Amniotic stem cell (primary cell): ENCODE measurements around the gene MRPL34.

Experiments used
- DNase-seq: peaks from one replicate; lab custom pipeline; 2025; lab: John Stamatoyannopoulos, UW

MRPL34 gene

DNA sequence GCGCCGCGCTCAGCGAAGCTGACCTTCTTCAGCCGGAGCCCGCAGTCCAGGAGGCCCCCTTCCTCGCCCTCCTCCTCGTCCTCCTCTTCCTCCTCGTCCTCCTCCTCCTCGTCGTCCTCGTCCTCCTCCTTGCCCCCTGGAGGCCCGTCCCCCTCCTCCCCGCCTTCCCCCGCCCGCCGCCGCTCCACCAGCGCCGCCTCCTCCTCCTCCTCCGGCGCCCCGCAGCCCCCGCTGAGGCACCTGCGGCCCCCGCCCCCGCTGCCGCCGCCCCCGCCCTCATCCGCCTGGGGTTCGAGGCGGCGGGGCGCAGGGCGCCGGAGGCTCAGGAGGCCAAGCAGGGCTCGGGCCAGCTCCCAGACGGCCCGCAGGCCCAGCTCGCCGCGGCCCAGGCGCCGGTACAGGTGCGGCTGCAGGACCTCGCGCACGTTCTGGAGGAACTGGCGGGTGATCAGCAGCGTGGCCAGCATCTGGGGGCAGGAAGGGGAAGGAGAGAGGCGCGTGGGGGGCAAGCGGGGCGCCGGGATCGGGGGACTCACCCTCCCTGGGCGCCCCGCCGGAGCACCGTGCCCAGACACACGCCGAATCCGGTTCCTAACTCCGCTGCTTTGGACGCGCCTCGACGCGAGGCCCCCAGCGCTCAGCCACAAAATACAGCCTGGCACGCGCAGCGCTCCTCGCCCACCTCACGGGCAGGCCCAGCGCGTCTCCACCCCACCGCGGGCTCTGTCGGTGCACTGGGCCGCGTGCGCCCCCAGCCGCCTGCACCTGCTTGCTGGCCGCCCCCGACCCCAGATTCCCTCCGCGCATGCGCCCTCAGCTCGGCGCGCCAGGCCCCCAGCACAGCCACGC, 23.1 kb downstream of the MRPL34 start:
- DNase-seq = no peak

DNA sequence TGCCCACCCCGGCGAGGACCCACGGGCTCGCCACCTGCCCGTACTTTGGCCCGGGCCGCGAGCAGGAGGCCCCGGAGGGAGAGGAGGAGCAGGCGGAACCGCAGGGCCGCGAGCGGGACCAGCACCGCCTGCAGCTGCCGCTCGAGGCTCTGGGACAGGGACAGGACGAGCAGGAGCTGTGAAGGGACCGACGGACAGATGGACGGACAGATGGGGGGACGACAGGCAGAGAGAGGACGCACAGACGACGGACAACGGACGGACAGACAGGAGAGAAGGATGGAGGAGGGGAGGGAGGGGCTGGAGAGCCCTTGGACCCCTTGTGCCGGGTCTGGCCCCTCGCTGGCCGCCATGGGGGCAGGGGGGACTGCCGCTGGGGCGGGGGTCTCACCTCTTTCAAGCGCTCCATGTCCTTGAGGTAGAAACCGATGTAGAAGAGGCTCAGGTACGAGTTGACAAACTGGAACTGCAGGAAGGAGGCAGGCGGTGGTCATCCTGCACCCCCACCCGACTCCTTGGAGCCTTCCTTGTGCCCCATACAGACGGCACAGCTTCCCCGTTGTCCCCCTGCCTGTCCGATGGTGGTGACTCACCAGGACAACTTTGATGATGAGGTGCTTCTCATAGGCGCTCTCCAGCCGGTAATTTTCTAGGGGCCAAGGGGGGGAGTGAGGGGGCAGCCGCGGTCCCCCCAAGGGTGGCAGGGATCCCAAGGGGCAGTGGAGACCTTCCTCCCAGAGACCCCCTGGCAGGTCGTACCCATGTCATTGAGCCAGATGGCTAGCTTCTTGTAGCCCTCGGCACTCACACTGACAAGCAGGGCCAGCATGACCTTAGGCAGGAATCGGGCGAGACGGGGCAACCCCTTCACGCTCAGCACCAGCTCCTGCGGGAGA, 23.9 kb downstream of the MRPL34 start:
- DNase-seq = no peak

DNA sequence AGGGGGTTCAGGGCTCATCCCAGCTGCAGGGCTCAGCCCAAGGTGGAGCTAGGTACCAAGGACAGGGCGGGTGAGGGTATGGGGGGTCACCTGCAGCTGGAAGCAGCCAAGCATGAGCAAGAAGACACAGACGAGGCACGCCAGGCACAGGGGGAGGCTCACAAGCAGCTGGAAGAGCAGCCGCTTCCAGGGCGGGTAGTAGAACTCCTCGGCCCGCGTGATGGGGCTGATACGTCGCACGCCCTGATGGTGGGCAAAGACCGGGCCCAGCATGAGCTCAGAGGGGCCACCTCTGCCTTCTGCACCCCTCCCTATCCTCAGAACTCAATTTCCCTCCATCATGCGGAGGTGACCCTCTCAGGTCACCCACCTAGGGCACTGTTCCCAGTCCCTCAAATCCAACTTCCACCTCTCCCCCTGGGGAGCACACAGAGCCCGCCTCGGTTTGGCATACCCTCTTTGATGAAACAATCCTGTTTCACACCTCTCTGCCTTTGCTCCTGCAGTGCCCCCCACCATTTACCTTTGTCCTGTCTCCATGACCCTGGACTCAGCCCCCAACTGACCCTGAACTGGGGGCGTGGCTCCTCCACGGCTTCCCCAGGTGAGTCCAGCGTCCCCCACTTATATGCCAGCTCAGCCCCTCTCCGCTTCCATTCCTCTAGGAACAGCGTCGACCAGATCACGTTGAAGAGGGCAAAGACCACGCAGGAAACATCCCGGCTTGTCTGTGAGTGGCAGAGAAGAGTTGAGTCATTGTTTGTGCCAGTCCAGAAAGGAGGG, 24.8 kb downstream of the MRPL34 start:
- no peak for DNase-seq

DNA sequence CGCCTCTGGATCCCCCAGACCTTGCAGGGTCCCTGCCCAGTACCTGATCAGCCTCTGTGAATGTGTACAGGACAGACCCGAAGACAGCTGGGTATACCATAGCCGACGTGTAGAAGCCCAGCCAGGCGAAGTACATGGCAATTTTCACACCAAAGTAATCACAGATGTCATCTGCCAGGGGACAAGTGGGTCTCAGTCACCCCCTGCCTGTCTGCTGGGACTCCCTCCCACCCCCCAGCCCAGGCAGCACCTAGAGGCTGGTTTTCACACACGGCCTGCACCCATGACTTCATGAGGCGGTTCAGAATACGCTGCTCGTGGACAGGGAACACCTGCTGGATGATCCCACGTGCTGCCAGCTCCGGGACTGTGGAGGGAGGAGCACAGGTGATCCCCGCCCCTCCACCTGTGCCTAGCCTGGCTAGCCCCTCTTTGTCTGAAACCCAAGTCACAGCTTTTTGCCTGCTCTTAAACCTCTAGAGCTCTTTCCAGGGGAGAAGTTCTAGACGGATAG, 25.4 kb downstream of the MRPL34 start:
- DNase-seq = no peak

DNA sequence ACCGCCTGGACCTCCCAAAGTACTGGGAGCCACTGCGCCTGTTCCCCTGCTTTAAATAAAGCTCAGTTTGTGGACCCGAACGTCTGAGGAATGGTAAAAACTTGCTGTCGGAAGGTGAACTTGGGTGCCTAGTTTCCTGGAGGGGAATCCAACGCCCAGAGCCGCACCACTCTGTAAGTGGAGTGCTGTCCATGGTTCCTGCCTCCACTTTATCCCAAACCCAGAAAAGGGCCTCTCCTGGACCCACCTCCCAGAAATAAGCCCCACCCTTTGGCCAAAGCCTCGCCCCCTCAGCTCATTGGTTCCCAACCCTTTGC, 26.6 kb downstream of the MRPL34 start:
- no peak for DNase-seq

DNA sequence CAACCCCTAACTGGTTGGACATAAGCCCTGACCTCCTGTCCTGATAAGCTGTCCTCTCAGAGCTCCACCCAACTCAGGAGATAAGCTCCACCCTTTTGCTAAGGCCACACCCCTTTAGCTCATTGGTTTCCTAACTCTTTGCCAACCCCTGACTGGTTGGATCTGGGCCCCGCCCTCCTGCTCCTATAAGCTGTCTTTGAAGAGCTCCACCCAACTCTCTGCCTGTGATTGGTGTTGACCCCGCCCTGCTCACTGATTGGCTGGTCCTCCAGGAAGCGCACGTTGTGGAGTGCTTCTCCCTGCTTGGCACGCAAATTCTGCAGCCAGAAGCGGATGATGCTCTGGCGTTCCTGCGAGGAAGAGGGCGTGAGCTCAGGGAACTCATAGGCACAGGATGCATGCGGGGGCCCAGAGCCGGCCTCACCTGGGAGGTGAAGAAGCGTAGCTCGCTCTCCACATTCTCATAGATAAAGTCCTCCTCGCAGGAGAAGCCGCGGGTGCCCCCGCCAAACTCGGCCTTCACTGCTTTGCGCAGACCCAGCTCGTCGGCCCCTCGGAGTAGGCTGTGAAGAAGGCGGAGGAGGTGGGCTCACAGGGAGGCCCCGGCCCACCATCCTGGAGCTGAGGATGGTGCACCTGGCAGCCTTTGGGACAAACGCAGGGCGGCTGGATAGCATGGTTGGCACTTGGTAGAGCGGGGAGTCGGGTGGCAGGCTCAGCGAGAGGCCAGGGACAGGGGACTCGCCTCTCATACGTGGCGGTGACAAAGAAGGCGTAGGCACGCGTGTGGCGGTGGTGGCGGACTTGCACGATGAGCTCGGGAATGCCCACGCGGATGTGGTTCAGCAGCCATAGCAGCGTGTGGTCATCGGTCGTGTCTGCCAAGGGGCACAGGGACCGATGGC, 27.3 kb downstream of the MRPL34 start:
- DNase-seq = no peak

DNA sequence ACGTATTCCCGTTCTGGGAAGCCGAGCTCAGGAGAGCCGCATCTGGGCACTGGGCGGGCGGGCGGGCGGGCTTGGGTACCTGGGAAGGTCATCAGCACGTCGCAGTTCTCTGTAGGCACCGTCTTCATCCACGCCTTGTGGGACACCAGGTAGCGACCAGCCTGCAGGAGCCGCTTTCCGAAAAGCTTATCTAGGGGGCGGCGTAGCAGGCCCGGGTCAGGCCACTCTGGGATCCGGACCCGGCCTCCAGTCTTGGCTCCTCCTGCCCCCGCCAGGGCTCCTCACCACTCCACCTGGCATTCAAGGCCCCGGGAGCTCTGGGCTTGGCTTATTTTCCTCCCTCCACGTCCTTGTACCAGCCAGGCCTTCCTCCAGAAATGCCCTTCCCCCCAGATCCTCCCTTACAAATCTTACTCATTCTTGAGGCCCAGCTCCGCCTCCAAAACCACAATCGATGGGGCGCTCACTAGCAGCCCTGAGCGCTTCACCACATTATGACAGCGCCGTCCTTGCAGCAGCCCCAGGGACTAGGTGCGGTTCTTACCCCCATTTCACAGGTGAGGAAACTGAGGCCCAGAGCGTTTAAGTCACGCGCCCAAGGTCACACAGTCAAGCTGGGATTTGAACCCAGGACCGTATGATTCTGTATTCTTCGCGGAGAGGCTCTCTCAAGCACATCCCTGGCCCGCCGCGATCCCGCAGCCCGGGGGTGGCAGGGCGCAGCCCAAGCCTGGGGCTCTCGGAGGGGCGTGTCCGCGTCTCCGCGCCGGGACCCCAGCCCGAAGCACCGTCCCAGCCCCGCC, 28.1 kb downstream of the MRPL34 start:
- DNase-seq = no peak

DNA sequence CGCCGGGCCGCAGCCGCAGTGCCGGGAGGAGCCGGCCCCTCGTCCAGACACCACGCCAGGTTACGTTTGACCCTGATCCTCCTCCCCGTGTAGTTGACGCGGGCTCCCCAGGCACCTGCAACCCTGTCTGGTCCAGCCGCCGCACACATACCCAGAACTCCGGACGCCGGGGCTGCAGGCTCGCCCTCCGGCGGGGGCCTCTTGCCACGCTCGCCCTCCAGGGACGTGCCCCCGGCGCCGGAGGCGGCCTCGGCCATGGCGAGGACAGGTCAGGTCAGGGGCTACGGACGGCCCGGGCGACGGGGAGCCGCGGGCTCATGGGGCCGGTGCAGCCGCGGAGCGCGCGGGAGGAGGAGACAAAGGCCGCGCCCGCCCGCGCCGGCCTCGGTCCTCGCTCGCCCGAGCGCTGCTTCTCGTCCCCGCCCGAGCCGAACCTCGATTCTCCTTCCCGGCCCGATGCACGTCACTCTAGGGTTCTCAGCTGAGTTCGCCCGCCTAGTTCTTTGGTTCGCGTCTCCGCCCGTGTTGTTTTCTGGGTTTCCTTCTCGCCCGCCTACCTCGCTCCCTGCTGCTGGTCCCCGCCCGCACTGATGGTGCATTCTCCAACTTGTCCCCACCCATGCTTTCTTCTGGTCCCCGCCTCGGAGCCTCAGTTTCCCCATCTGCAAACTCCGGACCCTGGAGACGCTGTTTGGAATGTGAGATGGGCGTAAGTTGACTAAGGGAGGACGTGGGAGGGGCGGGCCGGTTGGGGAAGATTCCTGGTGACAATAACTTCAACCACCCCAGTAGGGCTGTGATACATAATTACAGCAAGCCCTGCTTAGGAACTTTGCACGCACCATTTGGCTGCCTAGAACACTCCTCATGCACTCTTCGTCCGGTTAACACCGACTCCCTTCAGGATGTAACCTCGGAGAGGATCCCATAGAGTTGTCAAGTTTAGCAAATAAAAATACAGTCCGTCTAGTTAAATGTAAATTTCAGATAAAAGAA, 29.0 kb downstream of the MRPL34 start, which contains the start of gene ANO8:
Gene ANO8, minus strand, starts transcription at position 442 of the 996 bp plus-strand sequence. Its CDS starts 185 bp downstream, at position 257.
- peak; percentile 88 for DNase-seq

DNA sequence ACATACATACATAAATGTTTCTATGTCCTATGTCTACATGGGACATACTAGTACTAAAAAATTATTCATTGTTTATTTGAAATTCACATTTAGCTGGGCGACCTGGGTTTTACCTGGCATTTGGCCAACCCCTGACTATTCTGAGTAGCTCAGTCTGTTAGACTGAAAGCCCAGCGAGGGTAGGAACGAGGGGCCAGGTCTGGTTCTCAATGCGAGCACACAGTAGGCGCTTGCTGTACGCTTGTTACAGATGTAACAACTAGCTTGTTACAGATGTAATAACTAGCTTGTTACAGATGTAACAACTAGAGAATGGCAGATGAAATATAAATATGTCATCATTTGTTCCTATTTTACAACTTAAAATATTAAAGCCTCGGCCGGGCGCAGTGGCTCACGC, 29.9 kb downstream of the MRPL34 start:
- DNase-seq = no peak

DNA sequence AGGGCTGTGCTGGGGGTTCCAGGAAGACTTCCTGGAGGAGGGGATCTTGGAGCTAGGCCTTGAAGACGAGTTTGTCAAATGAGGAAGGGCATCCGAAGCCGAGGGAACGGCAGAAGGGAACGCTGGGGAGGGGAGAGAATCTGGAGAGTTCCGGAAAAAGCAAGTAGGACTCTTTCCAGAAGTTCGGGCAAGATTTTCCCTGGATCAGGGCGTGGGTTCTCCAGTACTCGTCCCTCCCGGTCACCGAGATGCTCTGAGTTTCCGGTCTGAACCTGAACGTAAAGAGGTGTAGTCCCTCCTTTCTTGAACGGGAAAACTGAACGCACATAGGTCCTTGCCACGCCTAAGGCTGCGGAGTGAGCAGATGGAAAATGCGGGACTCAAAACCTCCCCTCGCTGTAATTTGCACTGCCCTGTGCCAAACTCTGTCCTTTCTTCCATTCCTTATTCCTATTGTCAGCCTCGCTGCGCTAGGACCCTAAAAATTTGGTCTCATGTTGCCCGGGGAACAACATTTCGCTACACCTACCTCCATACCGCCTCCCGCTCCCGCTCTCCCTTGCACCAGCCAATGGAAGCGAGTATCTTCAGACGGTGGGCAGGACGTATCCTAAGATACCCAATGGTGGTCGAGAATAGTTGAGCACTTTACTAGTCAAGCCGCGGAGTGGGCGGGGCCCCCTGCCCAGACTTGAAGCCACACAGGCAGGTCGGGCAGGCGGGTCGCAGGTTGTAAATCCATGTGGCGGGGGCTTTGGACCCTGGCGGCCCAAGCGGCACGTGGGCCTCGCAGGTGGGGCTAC, 31.4 kb downstream of the MRPL34 start, which contains the start of gene GTPBP3:
Gene GTPBP3, plus strand, starts transcription at position 682 of the 803 bp plus-strand sequence. Its CDS starts 59 bp downstream, at position 741.
- DNase-seq = peak; percentile 95

DNA sequence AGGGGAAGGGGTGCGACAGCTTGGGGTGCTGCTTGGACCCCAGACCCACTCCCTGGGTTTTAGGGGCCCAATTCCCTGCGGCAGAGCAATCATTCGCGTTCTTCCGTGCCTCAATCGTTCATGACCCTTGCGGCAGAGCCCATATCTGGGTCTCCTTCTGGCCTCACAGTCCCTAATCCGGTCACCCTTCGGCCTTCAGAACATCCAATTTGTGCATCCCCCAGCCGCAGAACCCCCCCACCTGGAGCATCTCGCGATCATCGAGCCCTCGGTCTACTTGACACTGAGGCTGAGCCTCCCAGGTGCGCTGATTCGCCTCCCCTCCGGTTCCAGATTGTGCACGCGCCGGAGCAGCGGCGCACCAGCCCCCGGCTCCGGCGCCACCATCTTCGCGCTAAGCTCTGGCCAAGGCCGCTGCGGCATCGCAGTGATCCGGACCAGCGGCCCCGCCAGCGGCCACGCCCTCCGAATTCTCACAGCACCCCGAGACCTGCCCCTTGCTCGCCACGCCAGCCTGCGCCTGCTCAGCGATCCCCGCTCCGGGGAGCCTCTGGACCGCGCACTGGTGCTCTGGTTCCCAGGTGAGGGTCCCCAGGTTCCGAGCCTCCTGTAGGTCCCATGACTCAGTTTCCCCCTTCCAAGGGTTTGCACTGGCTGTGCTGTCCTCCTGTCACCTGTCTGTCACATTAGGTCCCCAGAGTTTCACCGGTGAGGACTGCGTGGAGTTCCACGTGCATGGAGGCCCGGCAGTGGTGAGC, 32.2 kb downstream of the MRPL34 start:
- no peak for DNase-seq

DNA sequence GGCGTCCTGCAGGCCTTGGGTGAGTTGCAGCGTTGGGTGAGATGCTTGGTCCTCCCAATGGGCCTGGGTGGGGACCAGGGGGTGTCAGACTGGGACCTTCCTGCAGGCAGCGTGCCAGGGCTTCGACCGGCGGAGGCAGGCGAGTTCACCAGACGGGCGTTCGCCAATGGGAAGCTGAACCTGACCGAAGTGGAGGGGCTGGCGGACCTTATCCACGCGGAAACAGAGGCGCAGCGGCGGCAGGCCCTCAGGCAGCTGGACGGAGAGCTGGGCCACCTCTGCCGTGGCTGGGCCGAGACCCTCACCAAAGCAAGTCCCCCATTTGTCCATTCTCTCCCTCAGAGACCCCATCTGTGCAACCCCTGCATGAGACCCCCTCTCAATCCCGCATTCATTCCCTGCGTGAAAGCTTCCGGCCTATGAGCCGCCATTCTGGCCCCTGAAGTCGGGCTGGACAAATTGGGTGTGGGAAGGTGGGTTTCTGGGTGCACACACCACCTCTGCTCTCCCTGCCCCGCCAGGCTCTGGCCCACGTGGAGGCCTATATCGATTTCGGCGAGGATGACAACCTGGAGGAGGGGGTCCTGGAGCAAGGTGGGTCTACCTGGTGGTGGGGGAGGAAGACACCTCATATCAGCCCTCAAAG, 32.9 kb downstream of the MRPL34 start:
- no peak for DNase-seq

DNA sequence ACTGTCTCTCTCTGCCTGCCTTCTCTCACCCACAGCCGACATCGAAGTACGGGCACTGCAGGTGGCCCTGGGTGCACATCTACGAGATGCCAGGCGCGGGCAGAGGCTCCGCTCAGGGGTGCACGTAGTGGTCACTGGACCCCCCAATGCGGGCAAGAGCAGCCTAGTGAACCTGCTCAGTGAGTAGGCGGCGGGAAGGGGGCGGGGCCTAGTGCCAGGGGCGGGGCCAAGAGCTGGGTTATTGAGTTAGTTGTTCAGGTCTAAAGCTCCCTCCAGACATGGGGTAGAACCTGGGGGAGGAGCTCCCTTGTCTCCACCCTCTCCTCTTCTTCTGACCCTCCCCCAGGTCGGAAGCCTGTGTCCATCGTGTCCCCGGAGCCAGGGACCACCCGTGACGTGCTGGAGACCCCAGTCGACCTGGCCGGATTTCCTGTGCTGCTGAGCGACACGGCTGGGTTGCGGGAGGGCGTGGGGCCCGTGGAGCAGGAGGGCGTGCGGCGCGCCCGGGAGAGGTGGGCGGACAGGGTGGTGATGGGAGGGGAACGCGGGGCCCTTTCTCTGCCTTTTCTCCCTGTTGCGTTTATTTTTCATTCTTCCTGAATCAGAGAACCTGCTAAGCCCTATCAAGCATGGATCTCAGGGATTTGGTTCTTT, 33.5 kb downstream of the MRPL34 start:
- DNase-seq = no peak

DNA sequence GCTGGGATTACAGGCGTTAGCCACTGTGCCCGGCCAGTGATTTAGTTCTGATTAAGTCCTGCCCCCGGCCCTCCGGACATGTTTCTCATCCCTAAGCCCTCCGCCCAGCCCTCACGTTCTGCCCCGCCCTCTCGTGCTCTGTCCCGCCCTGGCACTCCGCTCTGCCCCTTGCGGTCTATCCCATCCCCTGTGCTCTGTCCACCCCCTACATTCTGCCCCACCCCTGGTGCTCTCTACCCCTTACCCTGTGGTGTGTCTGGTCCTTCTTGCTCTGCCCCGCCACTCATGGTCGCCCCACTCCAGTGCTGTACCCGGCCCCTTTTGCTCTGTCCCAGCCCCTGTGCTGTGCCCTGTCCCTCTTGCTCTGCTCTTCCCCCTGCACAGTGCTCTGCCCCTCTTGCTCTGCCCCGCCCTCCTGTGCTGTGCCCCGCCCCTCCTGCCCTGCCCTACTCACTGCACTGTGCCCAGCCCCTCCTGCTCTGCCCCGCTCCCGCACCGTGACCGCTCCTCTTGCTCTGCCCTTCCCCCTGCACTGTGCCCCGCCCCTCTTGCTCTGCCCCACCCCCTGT, 34.7 kb downstream of the MRPL34 start:
- no peak for DNase-seq

DNA sequence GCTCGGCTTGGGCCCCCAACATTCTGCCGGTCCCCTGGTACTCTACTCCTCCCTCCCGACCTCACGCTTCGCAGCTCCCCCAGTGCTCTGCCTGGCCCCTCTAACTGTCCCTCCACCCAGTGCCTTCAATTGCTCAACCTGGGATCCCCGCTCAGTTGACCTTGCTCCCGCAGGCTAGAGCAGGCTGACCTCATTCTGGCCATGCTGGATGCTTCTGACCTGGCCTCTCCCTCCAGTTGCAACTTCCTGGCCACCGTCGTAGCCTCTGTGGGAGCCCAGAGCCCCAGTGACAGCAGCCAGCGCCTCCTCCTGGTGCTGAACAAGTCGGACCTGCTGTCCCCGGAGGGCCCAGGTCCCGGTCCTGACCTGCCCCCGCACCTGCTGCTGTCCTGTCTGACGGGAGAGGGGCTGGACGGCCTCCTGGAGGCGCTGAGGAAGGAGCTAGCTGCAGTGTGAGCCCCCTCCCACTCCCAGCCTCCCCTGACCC, 35.2 kb downstream of the MRPL34 start:
- no peak for DNase-seq

DNA sequence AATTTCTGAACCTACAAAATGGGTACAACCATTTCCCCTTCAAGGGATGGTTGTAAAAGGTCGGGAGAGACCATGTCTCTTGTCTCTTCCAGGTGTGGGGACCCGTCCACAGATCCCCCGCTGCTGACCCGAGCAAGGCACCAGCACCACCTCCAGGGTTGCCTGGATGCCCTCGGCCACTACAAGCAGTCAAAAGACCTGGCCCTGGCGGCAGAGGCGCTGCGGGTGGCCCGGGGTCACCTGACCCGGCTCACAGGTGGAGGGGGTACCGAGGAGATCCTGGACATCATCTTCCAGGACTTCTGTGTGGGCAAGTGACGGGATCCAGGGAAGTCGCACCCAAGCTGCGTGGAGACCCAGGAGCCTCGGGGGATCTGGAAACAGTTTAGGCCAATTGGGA, 35.7 kb downstream of the MRPL34 start:
- no peak for DNase-seq
